Suprapubic skin (tissue), 3 donors: ENCODE data around the gene MYBPH.

Experiments
- CTCF ChIP-seq, 2 donors: fragments of 200-600 bp in 1 of 2; fragments of 450-650 bp in 1 of 2; sonication (generic) in 1 of 2; IDR thresholded peaks; one replicate each; pipeline ENCODE4 v1.5.1; 2016 to 2019; ENCODE audit warnings: antibody characterized with exemption in 2 of 2, mild to moderate bottlenecking in 1 of 2, moderate library complexity in 1 of 2
- POLR2AphosphoS5 ChIP-seq, 3 donors: sonication (generic); formaldehyde crosslinking; IDR thresholded peaks; one replicate each; pipeline ENCODE4 v1.6.1; 2017; ENCODE audit warnings: antibody characterized with exemption in 3 of 3

GRCh38 chr1:203162403-203162802 lies 13.2 kb downstream of the MYBPH start:
- no peak for TF ChIP-seq POLR2AphosphoS5 (IDR thresholded peaks at IDR 0.05)
- TF ChIP-seq CTCF (IDR thresholded peaks at IDR 0.05), result no peak
